H1 (cell line): Measurements from ENCODE around the gene DISC1. TPM values are rescaled to one million over a fixed set of nuclear protein-coding genes. Genes with fewer than 3 reads are reported as not detected.

Experiments
- CTCF ChIA-PET: fragments of 300-600 bp; sonication (Branson Sonifier 250); formaldehyde crosslinking; loops from one replicate; lab custom pipeline; 2021; ENCODE audit not compliant: partially characterized antibody; lab: Charles Lee
- POLR2A ChIA-PET: fragments of 300-600 bp; sonication (Branson Sonifier 250); formaldehyde crosslinking; loops from one replicate; lab custom pipeline; 2021; ENCODE audit warnings: inconsistent platforms; ENCODE audit not compliant: partially characterized antibody; lab: Charles Lee
- DNase-seq, 2 experiments: peaks; one replicate each; pipeline versions ENCODE4 v3.0.0 to v3.0.0-alpha.2; 2010 to 2022; ENCODE audit warnings: low spot score in 2 of 2, low read depth in 1 of 2, mixed read lengths in 1 of 2
- FAIRE-seq: peaks from 2 replicates; lab custom pipeline; 2011; peaks lifted over from hg19 to GRCh38; lab: Jason Lieb, UNC
- H2AFZ ChIP-seq: 2 replicates; pipeline ENCODE4 v1.8.1; 2012; ENCODE audit warnings: low read length, inconsistent platforms
- H2AK5ac ChIP-seq: 2 replicates; pipeline ENCODE4 v1.6.1; 2013; ENCODE audit warnings: low read depth, low read length
- H2BK120ac ChIP-seq: replicated peaks from 2 replicates; pipeline ENCODE3; 2013; ENCODE audit warnings: low read depth, low read length, inconsistent platforms
- H2BK12ac ChIP-seq: 2 replicates; pipeline ENCODE4 v1.6.1; 2013; ENCODE audit warnings: low read depth, low read length
- H2BK15ac ChIP-seq: 2 replicates; pipeline ENCODE4 v1.6.1; 2013; ENCODE audit warnings: low read length
- H2BK20ac ChIP-seq: 2 replicates; pipeline ENCODE4 v1.6.1; 2013; ENCODE audit warnings: low read length
- H2BK5ac ChIP-seq: 2 replicates; pipeline ENCODE4 v1.6.1; 2013; ENCODE audit warnings: low read depth, low read length
- H3K14ac ChIP-seq: 2 replicates; pipeline ENCODE4 v1.6.1; 2013; ENCODE audit warnings: inconsistent platforms; ENCODE audit not compliant: insufficient read length
- H3K18ac ChIP-seq: 2 replicates; pipeline ENCODE4 v1.6.1; 2013; ENCODE audit warnings: low read length; ENCODE audit errors: extremely low read depth
- H3K23ac ChIP-seq: 2 replicates; pipeline ENCODE4 v1.6.1; 2013; ENCODE audit warnings: inconsistent platforms; ENCODE audit not compliant: insufficient read length
- H3K23me2 ChIP-seq: 2 replicates; pipeline ENCODE4 v1.6.1; 2013; ENCODE audit warnings: low read depth, low read length
- H3K27ac ChIP-seq: 2 replicates; pipeline ENCODE4 v1.6.1; 2011; ENCODE audit warnings: low read depth, low read length, inconsistent platforms
- H3K27me3 ChIP-seq, 4 experiments: replicated peaks in 1 of 4; 1 replicate in 1 of 4; 2 replicates in 3 of 4; pipeline versions ENCODE4 v1.6.1 to v1.8.1; 2011 to 2013; ENCODE audit warnings: low read length in 3 of 4, mild to moderate bottlenecking in 3 of 4, inconsistent platforms in 2 of 4, mixed read lengths in 2 of 4, moderate library complexity in 1 of 4; ENCODE audit not compliant: control insufficient read depth in 3 of 4, insufficient read depth in 3 of 4; ENCODE audit errors: extremely low read depth in 1 of 4
- H3K36me3 ChIP-seq, 4 experiments: 2 replicates each; pipeline versions ENCODE4 v1.6.1 to v1.8.1; 2011 to 2013; ENCODE audit warnings: mild to moderate bottlenecking in 4 of 4, low read length in 3 of 4, moderate library complexity in 2 of 4, control low read depth in 1 of 4, inconsistent platforms in 1 of 4; ENCODE audit not compliant: insufficient read depth in 4 of 4, control insufficient read depth in 2 of 4
- H3K4ac ChIP-seq: replicated peaks from 2 replicates; pipeline ENCODE3; 2013; ENCODE audit warnings: low read length, low read depth, mixed read lengths, inconsistent platforms; ENCODE audit not compliant: insufficient read length
- H3K4me1 ChIP-seq, 4 experiments: replicated peaks in 1 of 4; 1 replicate in 1 of 4; 2 replicates in 3 of 4; pipeline versions ENCODE4 v1.6.1 to v1.8.1; 2011 to 2013; ENCODE audit warnings: low read length in 3 of 4, inconsistent platforms in 2 of 4, mixed read lengths in 1 of 4; ENCODE audit not compliant: insufficient read depth in 4 of 4, control insufficient read depth in 3 of 4
- H3K4me2 ChIP-seq, 2 experiments: 2 replicates each; pipeline versions ENCODE4 v1.6.1 to v1.8.1; 2011 to 2013; ENCODE audit warnings: low read depth in 2 of 2, low read length in 2 of 2, control low read depth in 1 of 2, inconsistent platforms in 1 of 2, mild to moderate bottlenecking in 1 of 2; ENCODE audit not compliant: insufficient read depth in 1 of 2
- H3K4me3 ChIP-seq, 4 experiments: fragments of 200-600, 300-600 bp in 1 of 4; sonication (generic), shearing (Covaris generic), sonication (Bioruptor Twin) in 1 of 4; 2 replicates each; pipeline versions ENCODE4 v1.5.1 to v1.8.1; 2011 to 2016; ENCODE audit warnings: low read length in 4 of 4, low read depth in 3 of 4, control low read depth in 2 of 4, inconsistent platforms in 2 of 4, mild to moderate bottlenecking in 2 of 4, mixed read lengths in 1 of 4, moderate library complexity in 1 of 4; ENCODE audit not compliant: insufficient read depth in 2 of 4; ENCODE audit errors: extremely low read depth in 1 of 4
- H3K56ac ChIP-seq: replicated peaks from 2 replicates; pipeline ENCODE3; 2013; ENCODE audit warnings: low read depth, mild to moderate bottlenecking, mixed read lengths, low read length, inconsistent platforms; ENCODE audit not compliant: insufficient read length
- H3K79me1 ChIP-seq: 2 replicates; pipeline ENCODE4 v1.6.1; 2013; ENCODE audit warnings: low read depth, low read length, control low read depth
- H3K79me2 ChIP-seq, 2 experiments: 2 replicates each; pipeline versions ENCODE4 v1.6.1 to v1.8.1; 2012 to 2013; ENCODE audit warnings: low read length in 2 of 2, mild to moderate bottlenecking in 2 of 2, inconsistent platforms in 1 of 2; ENCODE audit not compliant: insufficient read depth in 2 of 2, control insufficient read depth in 1 of 2
- H3K9ac ChIP-seq, 4 experiments: replicated peaks in 1 of 4; 1 replicate in 1 of 4; 2 replicates in 3 of 4; pipeline versions ENCODE4 v1.6.1 to v1.8.1; 2011 to 2013; ENCODE audit warnings: low read depth in 3 of 4, low read length in 3 of 4, control low read depth in 2 of 4, mild to moderate bottlenecking in 2 of 4, moderate library complexity in 2 of 4, inconsistent platforms in 1 of 4; ENCODE audit errors: extremely low read depth in 1 of 4
- H3K9me3 ChIP-seq, 2 experiments: 2 replicates each; pipeline versions ENCODE4 v1.6.1 to v1.8.1; 2012 to 2013; ENCODE audit warnings: mild to moderate bottlenecking in 2 of 2, moderate library complexity in 2 of 2, control low read depth in 1 of 2, inconsistent platforms in 1 of 2, low read depth in 1 of 2, low read length in 1 of 2, mixed read lengths in 1 of 2; ENCODE audit not compliant: insufficient read depth in 2 of 2
- H4K20me1 ChIP-seq, 2 experiments: replicated peaks in 1 of 2; 2 replicates each; pipeline versions ENCODE3 to v1.8.1; 2011 to 2013; ENCODE audit warnings: inconsistent platforms in 2 of 2, low read length in 2 of 2, mild to moderate bottlenecking in 1 of 2; ENCODE audit not compliant: insufficient read depth in 2 of 2, control insufficient read depth in 1 of 2
- H4K5ac ChIP-seq: 2 replicates; pipeline ENCODE4 v1.6.1; 2013; ENCODE audit warnings: low read length, low read depth, mixed read lengths, inconsistent platforms; ENCODE audit not compliant: insufficient read length
- H4K8ac ChIP-seq: 2 replicates; pipeline ENCODE4 v1.8.0; 2013; ENCODE audit warnings: mild to moderate bottlenecking, moderate library complexity, low read length, inconsistent platforms; ENCODE audit not compliant: insufficient read depth; ENCODE audit errors: extremely low read depth
- H4K91ac ChIP-seq: replicated peaks from 2 replicates; pipeline ENCODE3; 2013; ENCODE audit warnings: low read length, mixed read lengths, inconsistent platforms; ENCODE audit not compliant: insufficient read length
- ASH2L ChIP-seq: fragments of 200-600, 300-600 bp; sonication (generic); IDR thresholded peaks from one replicate; pipeline ENCODE4 v1.7.1; 2017; ENCODE audit warnings: low read length
- CEBPB ChIP-seq: IDR thresholded peaks from 2 replicates; pipeline ENCODE4 v1.6.1; 2012; ENCODE audit warnings: low read depth, low read length
- CTCF ChIP-seq, 3 experiments: IDR thresholded peaks; 1 replicate in 2 of 3; 2 replicates in 1 of 3; pipeline versions ENCODE4 v1.5.1 to v1.6.1; 2011; ENCODE audit warnings: low read length in 3 of 3, mild to moderate bottlenecking in 3 of 3, inconsistent platforms in 2 of 3, low read depth in 1 of 3, moderate library complexity in 1 of 3; ENCODE audit not compliant: insufficient read depth in 1 of 3; ENCODE audit errors: control extremely low read depth in 1 of 3
- GTF2F1 ChIP-seq: IDR thresholded peaks from 2 replicates; pipeline ENCODE4 v1.6.1; 2012; ENCODE audit warnings: low read depth, low read length, improper control_type of control experiment, borderline replicate concordance
- HDAC6 ChIP-seq: IDR thresholded peaks from one replicate; pipeline ENCODE4 v1.7.1; 2012; ENCODE audit warnings: low read depth, mild to moderate bottlenecking, inconsistent platforms, low read length, moderate library complexity
- JUND ChIP-seq: IDR thresholded peaks from 2 replicates; pipeline ENCODE4 v1.6.1; 2011; ENCODE audit warnings: mild to moderate bottlenecking, improper control_type of control experiment, low read length
- KDM1A ChIP-seq: fragments of 200-600, 300-600 bp; sonication (generic); IDR thresholded peaks from 2 replicates; pipeline ENCODE4 v1.7.1; 2016; ENCODE audit warnings: mild to moderate bottlenecking, low read length, borderline replicate concordance
- RBBP5 ChIP-seq: IDR thresholded peaks from 2 replicates; pipeline ENCODE4 v1.7.1; 2012; ENCODE audit warnings: low read depth, mild to moderate bottlenecking, inconsistent platforms, low read length, moderate library complexity, borderline replicate concordance
- RXRA ChIP-seq: IDR thresholded peaks from 2 replicates; pipeline ENCODE4 v1.6.1; 2011; ENCODE audit warnings: low read depth, mild to moderate bottlenecking, low read length, moderate library complexity; ENCODE audit not compliant: insufficient read depth
- SIRT6 ChIP-seq: IDR thresholded peaks from one replicate; pipeline ENCODE4 v1.7.1; 2012; ENCODE audit warnings: low read length, inconsistent platforms
- SIX5 ChIP-seq: IDR thresholded peaks from 2 replicates; pipeline ENCODE4 v1.6.1; 2011; ENCODE audit warnings: mild to moderate bottlenecking, low read depth, low read length
- TBP ChIP-seq: IDR thresholded peaks from 2 replicates; pipeline ENCODE4 v1.6.1; 2011; ENCODE audit warnings: low read depth, low read length, improper control_type of control experiment
- WGBS, 2 experiments: shearing (Covaris generic) in 1 of 2; methylation state at CpG; one replicate each; pipeline versions ENCODE4 v1.1.6 to v1.1.7; 2013 to 2015; ENCODE audit warnings: low lambda C conversion rate in 2 of 2, mixed read lengths in 2 of 2, inconsistent platforms in 1 of 2, low coverage in 1 of 2, missing lambda C conversion rate in 1 of 2; ENCODE audit not compliant: insufficient replicate concordance in 2 of 2, insufficient coverage in 1 of 2, insufficient read length in 1 of 2; ENCODE audit errors: extremely low coverage in 1 of 2, missing lambda C conversion rate in 1 of 2; 5-methylcytosine and 5-hydroxymethylcytosine counted together
- polyA plus RNA-seq, 7 experiments: library from polyadenylated mRNA; depleted of rRNA in 3 of 7; stranded (reverse) in 5 of 7; unstranded in 2 of 7; fragments of >200 nt in 5 of 7; fragments of 200-250 nt in 2 of 7; gene quantifications; 1 replicate in 5 of 7; 2 replicates in 1 of 7; 4 replicates in 1 of 7; pipeline versions ENCODE4 v1.2.1 to v1.2.3, GENCODE V29; 2011 to 2013; ENCODE audit warnings: missing spikeins in 2 of 7, mixed read lengths in 2 of 7
- total RNA-seq: library from RNA; stranded (reverse); fragmentation: NEBNext Ultra II Directional; extraction: Animal tissue kit (Norgen Biotek cat#: 25700); gene quantifications from 2 replicates; pipeline ENCODE4 v1.2.1, GENCODE V29; 2021

DISC1 gene
- total and polyA plus RNA-seq, 2 of the 8 experiments (the other 6 are each of a cell fraction or from before 2014, with no cell fraction given): 1.1 to 3.5 TPM

- CTCF ChIA-PET: interaction anchor here (0.6 to 1.6 kb wide), 3 partner anchors 11 to 1095 kb away, joined by 3 to 6 read pairs (median 3); no protein-coding TSS in a partner anchor
- no peak for TF ChIP-seq CTCF (IDR thresholded peaks at IDR 0.05; ENCODE audit: control extremely low read depth in 1 of 3, insufficient read depth in 1 of 3, low read depth in 1 of 3, low read length in 3 of 3)
- TF ChIP-seq RBBP5: no peak
- no peak for TF ChIP-seq SIRT6
- TF ChIP-seq CEBPB: no peak
- TF ChIP-seq KDM1A: no peak
- no peak for TF ChIP-seq SIX5
- TF ChIP-seq GTF2F1: no peak
- TF ChIP-seq RXRA: no peak
- TF ChIP-seq JUND: no peak
- no peak for TF ChIP-seq TBP
- TF ChIP-seq HDAC6: no peak
- TF ChIP-seq ASH2L: no peak
Observed at GRCh38 chr1:231855926-231856325, 229.3 kb downstream of the DISC1 start.

More at GRCh38 chr1:231855926-231856325, 229.3 kb downstream of the DISC1 start:
- Histone ChIP-seq H3K4me3 (no peak overlapping the region), H4K91ac (no peak overlapping the region), H3K9me3 (no peaks in the 10 kb centered on the region), H3K18ac (no peak overlapping the region), H3K79me1 (no peaks in the 10 kb centered on the region), H3K23ac (no peak overlapping the region), H3K56ac (no peak overlapping the region), H3K23me2 (no peaks in the 10 kb centered on the region), H3K36me3 (no peaks in the 10 kb centered on the region), H3K9ac (no peak overlapping the region), H4K20me1 (no peaks in the 10 kb centered on the region), H3K4me1 (peaks cover 0 to 18% (median 5%) of the 10 kb centered on the region in 4 experiments; a peak in 4 of 7 replicates), H3K27me3 (no peaks in the 10 kb centered on the region), H3K4me2 (peak overlapping the region in 1 of 2 experiments; percentile 7; a peak in 2 of 4 replicates), H2BK120ac (no peak overlapping the region), H2AFZ (no peak overlapping the region), H2BK5ac (no peak overlapping the region), H3K27ac (no peak overlapping the region), H3K14ac (no peak overlapping the region), H2BK15ac (no peak overlapping the region), H4K8ac (no peak overlapping the region), H4K5ac (no peak overlapping the region), H2AK5ac (no peak overlapping the region), H2BK20ac (peak overlapping the region; percentile 38; the same call in 1 of the 2 replicates), H3K79me2 (no peaks in the 10 kb centered on the region), H3K4ac (no peak overlapping the region), H2BK12ac (no peak overlapping the region)
- POLR2A ChIA-PET: no interaction called here
- DNase-seq (no peak), FAIRE-seq (no peak)
- 93% methylated on average over 5 of the region's 5 CpGs; no CpG with 5 or more reads in 1 of the 2 experiments for WGBS, 2 experiments
